AG08396 (cell line): ENCODE measurements around the gene PCBP2.
"Not testable (repeated sequence)": the region's sequence is repeated elsewhere in the genome, so short reads cannot be mapped to it uniquely, and the experiment has no call there.

Source experiments
- DNase-seq: peaks from one replicate; pipeline ENCODE4 v3.0.0; 2012; ENCODE audit warnings: low spot score, mixed read lengths

PCBP2 gene

GRCh38 chr12:53451661-53452158 lies at the start of gene PCBP2:
TSS of gene PCBP2 (plus strand) at chr12:53452102. CDS start at chr12:53454801, 2,699 bp downstream.
- DNase-seq, result peak; percentile 97

DNA sequence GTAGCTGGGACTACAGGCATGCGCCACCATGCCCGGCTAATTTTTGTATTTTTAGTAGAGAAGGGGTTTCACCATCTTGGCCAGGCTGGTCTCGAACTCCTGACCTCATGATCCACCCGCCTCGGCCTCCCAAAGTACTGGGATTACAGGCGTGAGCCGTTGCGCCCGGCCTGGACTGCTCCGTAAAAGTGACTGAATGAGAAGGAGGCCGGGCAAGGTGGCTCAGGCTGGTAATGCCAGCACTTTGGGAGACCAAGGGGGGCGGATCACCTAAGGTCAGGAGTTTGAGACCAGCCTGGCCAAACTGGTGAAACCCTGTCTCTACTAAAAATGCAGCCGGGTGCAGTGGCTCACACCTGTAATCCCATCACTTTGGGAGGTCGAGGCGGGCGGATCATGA lies 49.6 kb upstream of the PCBP2 start:
- DNase-seq, result not testable (repeated sequence)

DNA sequence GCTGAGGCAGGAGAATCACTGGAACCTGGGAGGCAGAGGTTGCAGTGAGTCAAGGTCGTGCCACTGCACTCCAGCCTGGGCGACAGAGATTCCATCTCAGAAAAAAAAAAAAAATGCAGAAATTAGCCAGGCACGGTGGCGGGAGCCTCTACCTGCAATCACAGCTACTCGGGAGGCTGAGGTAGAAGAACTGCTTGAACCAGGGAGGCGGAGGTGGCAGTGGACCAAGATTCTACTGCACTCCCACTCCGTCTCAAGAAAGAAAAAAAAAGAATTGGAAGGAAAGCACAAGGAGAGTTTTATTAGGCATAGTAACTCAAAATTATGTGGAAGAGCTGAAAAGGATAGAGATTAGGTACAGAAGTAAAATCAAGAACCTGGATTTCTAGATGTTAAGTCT lies 49.0 kb upstream of the PCBP2 start:
- DNase-seq, result no peak

GRCh38 chr12:53410951-53411350 lies 41.0 kb upstream of the PCBP2 start:
- DNase-seq, result no peak

GRCh38 chr12:53413485-53414204 lies 38.3 kb upstream of the PCBP2 start:
- no peak for DNase-seq

DNA sequence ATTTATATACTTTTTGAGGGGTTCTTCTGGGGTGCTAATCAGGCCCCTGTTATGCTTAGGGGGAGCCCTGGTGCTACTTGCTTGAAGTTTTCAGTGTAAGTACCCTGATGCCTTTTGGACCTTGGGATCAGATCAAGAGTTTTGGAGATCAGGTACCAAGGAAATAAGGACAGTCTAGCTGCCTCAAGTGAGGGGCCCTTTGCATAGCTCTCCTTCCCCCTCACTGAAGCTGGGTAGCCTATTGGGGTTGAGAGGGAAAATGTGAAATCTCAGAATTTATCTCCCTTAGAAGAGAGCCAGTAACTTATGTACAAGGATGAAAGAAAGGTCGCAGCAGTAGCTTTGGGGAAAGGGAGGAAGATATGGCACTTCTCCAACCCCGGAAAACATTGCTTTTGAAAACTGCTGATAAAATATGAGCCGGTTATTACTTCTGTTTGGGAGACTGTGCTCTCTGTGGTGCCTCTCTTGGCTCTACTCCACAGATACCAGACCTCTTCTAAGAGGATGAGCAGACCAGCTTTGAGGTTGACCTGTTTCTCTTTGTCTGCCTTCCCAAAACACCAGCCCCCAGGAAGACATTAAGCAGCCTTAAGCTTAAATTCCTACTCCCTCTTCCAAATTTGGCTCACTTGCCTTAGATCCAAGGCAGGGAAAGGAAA lies 37.0 kb upstream of the PCBP2 start:
- no peak for DNase-seq

DNA sequence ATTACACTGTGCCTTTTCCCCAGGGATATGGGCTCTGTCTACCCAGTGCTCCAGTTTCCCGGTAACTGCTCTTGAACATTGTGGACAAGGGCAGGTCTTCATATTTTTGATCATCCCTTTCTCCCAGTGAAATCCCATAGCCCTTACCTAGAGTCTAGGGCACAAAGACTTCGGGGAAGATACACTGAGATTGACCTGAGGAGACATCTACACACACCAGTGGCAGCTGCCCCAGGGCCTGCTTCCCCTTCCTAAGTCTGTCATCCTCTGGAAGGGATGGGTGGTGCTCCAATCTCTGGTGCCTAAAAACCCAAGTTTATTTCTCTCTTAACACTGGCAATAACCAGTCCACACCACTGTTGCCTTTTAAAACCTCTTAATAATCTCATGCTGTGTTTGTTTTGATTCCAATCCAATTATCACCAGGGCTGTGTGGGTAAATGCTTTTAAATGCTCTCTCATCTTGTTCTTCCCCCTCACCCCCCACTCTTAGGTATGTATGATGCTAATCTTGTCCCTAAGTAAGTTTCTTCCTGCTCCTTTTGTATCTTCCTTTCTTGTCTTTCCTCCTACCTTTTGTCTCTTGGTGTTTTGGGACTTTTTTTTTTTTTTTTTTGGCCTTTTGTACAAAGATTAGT lies 36.0 kb upstream of the PCBP2 start:
- DNase-seq, result not testable (repeated sequence)

DNA sequence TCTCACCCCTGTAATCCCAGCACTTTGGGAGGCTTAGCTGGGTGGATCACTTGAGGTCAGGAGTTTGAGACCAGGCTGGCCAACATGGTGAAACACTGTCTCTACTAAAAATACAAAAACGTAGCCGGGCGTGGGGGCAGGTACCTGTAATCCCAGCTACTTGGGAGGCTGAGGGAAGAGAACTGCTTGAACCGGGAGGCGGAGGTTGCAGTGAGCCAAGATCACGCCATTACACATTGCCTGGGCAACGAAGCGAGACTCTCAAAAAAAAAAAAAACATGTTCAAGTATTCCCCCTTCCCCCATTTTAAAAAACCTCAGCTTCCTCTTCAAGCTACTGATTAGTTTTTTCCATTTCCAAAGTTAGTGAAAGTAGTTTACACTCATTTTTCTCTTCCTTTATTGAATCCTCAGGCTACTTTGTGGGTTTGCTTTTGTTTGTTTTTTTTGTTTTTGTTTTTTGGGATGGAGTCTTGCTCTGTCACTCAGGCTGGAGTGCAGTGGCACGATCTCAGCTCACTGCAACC lies 34.5 kb upstream of the PCBP2 start:
- not testable (repeated sequence) for DNase-seq

- DNase-seq, result no peak
These were observed 33.7 kb upstream of the PCBP2 start for GRCh38 chr12:53418221-53418620.

DNA sequence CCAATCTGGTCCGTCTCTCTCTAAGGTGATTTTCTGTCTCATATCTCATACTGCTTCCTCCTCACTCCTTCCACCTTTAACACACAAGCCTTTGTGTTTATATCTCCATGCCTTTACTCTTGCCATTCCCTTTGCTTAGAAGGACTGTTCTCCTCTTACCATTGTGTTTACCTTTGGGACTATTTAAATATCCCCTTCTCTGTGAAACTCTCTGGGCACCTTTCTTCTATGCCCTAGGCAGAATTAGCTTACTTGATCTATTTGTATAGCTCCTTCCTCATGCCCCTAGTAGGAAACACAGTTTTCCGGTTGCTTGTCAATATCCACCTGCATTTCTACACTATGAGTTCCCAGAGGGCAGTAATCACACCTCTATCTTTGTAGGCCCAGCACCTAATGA lies 32.1 kb upstream of the PCBP2 start:
- no peak for DNase-seq

GRCh38 chr12:53422247-53422646 lies 29.7 kb upstream of the PCBP2 start:
- DNase-seq, result not testable (repeated sequence)

GRCh38 chr12:53423597-53423996 lies 28.3 kb upstream of the PCBP2 start, which contains the start of gene AMHR2:
TSS of gene AMHR2 (plus strand) at chr12:53423855. CDS start at chr12:53423935, 80 bp downstream.
- DNase-seq, result no peak

DNA sequence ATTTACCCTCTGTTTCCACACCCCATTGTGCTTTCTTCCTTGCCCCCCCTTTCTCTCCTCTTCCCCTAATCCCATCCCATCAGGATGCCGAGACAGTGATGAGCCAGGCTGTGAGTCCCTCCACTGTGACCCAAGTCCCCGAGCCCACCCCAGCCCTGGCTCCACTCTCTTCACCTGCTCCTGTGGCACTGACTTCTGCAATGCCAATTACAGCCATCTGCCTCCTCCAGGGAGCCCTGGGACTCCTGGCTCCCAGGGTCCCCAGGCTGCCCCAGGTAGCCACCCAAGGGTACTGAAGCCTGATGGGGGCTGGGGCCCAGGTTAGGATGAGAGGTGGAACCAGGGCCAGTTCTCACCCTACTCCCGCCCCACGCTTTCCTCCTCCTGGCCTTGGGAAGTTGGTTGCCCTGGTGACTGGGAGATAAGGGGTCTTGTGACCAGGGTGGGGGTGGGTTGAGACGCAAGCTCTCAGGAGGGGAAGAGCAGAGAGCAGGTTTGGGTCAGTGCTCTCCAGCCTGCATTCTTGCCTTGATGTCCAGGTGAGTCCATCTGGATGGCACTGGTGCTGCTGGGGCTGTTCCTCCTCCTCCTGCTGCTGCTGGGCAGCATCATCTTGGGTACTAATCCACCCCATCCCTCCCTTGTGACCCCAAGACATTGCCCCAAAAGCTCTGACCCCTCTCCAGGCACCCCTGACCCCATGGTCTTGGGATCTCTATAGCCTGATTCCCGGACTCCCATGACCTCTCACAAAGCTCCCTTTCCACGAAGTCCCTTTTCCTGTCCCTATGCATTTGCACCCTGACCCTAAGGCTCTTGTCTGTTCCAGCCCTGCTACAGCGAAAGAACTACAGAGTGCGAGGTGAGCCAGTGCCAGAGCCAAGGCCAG lies 27.0 kb upstream of the PCBP2 start:
- no peak for DNase-seq

DNA sequence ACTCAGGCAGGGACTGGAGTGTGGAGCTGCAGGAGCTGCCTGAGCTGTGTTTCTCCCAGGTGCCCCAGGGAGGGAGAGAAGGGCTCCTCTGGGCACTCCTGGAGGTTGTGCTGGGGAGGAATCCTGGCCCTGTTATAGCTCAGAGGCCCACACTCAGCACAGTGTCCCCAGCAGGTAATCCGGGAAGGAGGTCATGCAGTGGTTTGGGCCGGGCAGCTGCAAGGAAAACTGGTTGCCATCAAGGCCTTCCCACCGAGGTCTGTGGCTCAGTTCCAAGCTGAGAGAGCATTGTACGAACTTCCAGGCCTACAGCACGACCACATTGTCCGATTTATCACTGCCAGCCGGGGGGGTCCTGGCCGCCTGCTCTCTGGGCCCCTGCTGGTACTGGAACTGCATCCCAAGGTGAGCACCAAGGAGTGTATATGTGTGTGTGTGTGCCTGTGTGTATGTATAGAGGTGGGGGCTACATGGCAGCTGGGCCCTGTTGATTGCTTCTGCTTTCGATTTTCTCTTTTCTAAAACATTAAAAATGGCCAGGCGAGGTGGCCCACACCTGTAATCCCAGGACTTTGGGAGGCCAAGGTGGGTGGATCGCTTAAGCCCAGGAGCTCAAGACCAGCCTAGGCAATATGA lies 26.3 kb upstream of the PCBP2 start:
- DNase-seq, result no peak

GRCh38 chr12:53427905-53428594 lies 23.9 kb upstream of the PCBP2 start:
- DNase-seq, result peak; percentile 81

GRCh38 chr12:53428741-53429140 lies 23.2 kb upstream of the PCBP2 start:
- no peak for DNase-seq

DNA sequence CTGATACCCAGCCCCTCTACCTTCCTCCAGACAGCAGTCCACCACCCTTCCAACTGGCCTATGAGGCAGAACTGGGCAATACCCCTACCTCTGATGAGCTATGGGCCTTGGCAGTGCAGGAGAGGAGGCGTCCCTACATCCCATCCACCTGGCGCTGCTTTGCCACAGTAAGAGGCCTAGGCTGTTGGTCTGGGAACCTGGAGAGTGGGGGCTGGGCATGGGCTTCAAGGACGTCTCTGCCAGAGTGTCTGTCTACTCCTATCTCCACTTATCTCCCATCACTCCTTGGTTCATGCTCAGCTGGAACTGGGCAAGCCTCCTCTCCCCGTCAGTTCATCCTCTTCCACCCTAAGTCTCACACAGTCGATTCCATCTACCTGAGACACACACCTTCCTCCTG lies 21.8 kb upstream of the PCBP2 start:
- no peak for DNase-seq

DNA sequence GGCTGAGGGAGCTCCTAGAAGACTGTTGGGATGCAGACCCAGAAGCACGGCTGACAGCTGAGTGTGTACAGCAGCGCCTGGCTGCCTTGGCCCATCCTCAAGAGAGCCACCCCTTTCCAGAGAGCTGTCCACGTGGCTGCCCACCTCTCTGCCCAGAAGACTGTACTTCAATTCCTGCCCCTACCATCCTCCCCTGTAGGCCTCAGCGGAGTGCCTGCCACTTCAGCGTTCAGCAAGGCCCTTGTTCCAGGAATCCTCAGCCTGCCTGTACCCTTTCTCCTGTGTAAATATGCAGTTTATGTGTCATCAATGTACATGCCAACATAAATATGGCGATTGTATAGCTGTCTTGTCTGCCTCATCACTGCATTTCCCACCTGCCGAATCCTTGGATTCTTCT lies 20.7 kb upstream of the PCBP2 start:
- DNase-seq, result no peak

GRCh38 chr12:53435326-53435725 lies 16.6 kb upstream of the PCBP2 start:
- DNase-seq, result not testable (repeated sequence)

DNA sequence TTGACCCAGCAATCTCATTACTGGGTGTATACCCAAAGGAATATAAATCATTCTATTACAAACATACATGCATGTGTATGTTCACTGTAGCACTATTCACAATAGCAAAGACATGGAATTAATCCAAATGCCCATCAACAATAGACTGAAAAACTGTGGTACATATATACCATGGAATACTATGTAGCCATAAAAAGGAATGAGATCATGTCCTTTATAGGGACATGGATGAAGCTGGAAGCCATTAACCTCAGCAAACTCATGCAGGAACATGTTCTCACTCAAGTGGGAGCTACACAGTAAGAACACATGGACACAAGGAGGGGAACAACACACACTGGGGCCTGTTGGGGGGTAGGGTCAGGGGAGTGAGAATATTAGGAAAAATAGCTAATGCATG lies 12.3 kb upstream of the PCBP2 start:
- DNase-seq, result not testable (repeated sequence)
